Jurkat, Clone E6-1 (cell line): Measurements from ENCODE around the gene PPP3CA.

Experiments
- DNase-seq: peaks from one replicate; pipeline ENCODE4 v3.0.0-alpha.2; 2011; ENCODE audit warnings: low read depth, low spot score
- H3K4me3 ChIP-seq: 2 replicates; pipeline ENCODE4 v1.5.1; 2011; ENCODE audit warnings: mild to moderate bottlenecking, low read length, control low read depth, moderate library complexity

Gene PPP3CA

GRCh38 chr4:101229116-101229515, 118.2 kb downstream of the PPP3CA start:
- DNase-seq, result no peak
- H3K4me3 ChIP-seq, result no peak overlapping the region

- no peak for DNase-seq
- no peak overlapping the region for H3K4me3 ChIP-seq
Observed at GRCh38 chr4:101227715-101228114, 119.6 kb downstream of the PPP3CA start.

- H3K4me3 ChIP-seq, result no peak overlapping the region
- no peak for DNase-seq
Observed at GRCh38 chr4:101224358-101225218, 122.7 kb downstream of the PPP3CA start.

GRCh38 chr4:101222156-101222845, 125.0 kb downstream of the PPP3CA start:
- H3K4me3 ChIP-seq, result no peak overlapping the region

GRCh38 chr4:101221294-101221693, 126.0 kb downstream of the PPP3CA start:
- no peak for DNase-seq

More at GRCh38 chr4:101222156-101222845, 125.0 kb downstream of the PPP3CA start:
- no peak for DNase-seq

GRCh38 chr4:101218894-101219293, 128.4 kb downstream of the PPP3CA start:
- DNase-seq, result no peak
- no peak overlapping the region for H3K4me3 ChIP-seq

More at GRCh38 chr4:101221294-101221693, 126.0 kb downstream of the PPP3CA start:
- no peak overlapping the region for H3K4me3 ChIP-seq

- no peak overlapping the region for H3K4me3 ChIP-seq
- DNase-seq, result no peak
Observed at GRCh38 chr4:101218346-101218745, 129.0 kb downstream of the PPP3CA start.

GRCh38 chr4:101217353-101218031, 129.8 kb downstream of the PPP3CA start:
- no peak for DNase-seq
- no peak overlapping the region for H3K4me3 ChIP-seq

- no peak for DNase-seq
- H3K4me3 ChIP-seq, result no peak overlapping the region
Observed at GRCh38 chr4:101211146-101211553, 136.2 kb downstream of the PPP3CA start.

- H3K4me3 ChIP-seq, result no peak overlapping the region
- no peak for DNase-seq
Observed at GRCh38 chr4:101210331-101210730, 137.0 kb downstream of the PPP3CA start.

GRCh38 chr4:101208171-101208570, 139.2 kb downstream of the PPP3CA start:
- no peak for DNase-seq
- H3K4me3 ChIP-seq, result no peak overlapping the region

GRCh38 chr4:101205916-101206315, 141.4 kb downstream of the PPP3CA start:
- H3K4me3 ChIP-seq, result no peak overlapping the region
- DNase-seq, result no peak

- DNase-seq, result no peak
- H3K4me3 ChIP-seq, result no peak overlapping the region
Observed at GRCh38 chr4:101201421-101201820, 145.9 kb downstream of the PPP3CA start.

- H3K4me3 ChIP-seq, result no peak overlapping the region
- DNase-seq, result no peak
Observed at GRCh38 chr4:101200561-101200960, 146.8 kb downstream of the PPP3CA start.

- no peak overlapping the region for H3K4me3 ChIP-seq
- DNase-seq, result no peak
Observed at GRCh38 chr4:101199507-101200285, 147.6 kb downstream of the PPP3CA start.

GRCh38 chr4:101198682-101199339, 148.5 kb downstream of the PPP3CA start:
- DNase-seq, result no peak

GRCh38 chr4:101197350-101197749, 150.0 kb downstream of the PPP3CA start:
- no peak overlapping the region for H3K4me3 ChIP-seq
- DNase-seq, result no peak

More at GRCh38 chr4:101198682-101199339, 148.5 kb downstream of the PPP3CA start:
- no peak overlapping the region for H3K4me3 ChIP-seq

- no peak for DNase-seq
- no peak overlapping the region for H3K4me3 ChIP-seq
Observed at GRCh38 chr4:101192244-101192643, 155.1 kb downstream of the PPP3CA start.
